GM19023 (cell line): ENCODE data around the gene PKIB.
"Not testable (repeated sequence)": the region's sequence is repeated elsewhere in the genome, so short reads cannot be mapped to it uniquely, and the experiment has no call there.

Experiments
- ATAC-seq: cut with Tn5 transposase; IDR thresholded peaks from one replicate; pipeline ENCODE4 v1.9.1; 2021; ENCODE audit warnings: mild to moderate bottlenecking, moderate library complexity; ENCODE audit not compliant: unreplicated experiment

The PKIB gene

DNA sequence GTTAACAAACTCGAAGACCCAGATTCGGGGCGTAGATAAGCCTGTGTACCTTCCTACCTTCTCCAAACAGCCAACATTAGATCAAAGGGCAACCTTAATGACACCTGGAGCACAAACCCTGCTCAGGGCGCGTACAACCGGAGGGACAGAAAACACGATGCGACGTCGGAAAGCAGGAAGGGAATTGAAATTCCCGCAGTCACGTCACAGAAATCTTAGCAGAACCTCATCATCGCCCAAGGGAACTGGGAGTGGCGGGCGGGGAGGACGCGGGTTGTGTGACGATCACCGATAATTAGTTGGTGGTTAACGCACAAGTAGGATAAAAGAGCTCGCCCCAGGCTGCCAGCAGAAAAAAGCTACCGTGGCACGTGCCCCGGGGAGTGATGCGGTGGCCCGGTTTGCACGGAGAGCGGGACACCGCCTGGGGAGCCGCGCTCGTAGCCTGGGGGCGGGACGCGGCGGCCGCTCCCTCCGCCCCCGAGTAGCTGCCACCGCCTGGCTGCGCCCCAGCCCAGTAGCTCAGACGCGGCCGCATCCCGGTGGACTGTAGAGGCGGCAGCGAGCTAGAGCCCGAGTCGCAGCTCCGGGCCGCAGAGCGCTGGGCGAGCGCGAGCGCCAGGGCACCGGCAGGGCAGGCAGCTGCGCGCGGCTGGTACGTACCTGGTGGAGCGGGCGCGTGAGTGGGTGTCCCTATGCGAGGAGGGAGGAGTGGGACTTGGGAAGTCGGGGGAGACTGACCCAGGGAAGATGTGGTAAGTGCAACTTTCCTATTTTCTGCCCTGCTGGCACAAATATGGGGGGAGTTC, at the start of gene PKIB:
PKIB (plus strand) TSS at position 525 of the 809 bp plus-strand sequence. CDS start 107,390 bp downstream, outside the sequence.
- peak; percentile 88 for ATAC-seq

- no peak for ATAC-seq
These were observed 46.7 kb upstream of the PKIB start for GRCh38 chr6:122563364-122564052.

- ATAC-seq: no peak
These were observed 46.0 kb upstream of the PKIB start for GRCh38 chr6:122564230-122564629.

GRCh38 chr6:122565708-122566107, 44.5 kb upstream of the PKIB start:
- no peak for ATAC-seq

DNA sequence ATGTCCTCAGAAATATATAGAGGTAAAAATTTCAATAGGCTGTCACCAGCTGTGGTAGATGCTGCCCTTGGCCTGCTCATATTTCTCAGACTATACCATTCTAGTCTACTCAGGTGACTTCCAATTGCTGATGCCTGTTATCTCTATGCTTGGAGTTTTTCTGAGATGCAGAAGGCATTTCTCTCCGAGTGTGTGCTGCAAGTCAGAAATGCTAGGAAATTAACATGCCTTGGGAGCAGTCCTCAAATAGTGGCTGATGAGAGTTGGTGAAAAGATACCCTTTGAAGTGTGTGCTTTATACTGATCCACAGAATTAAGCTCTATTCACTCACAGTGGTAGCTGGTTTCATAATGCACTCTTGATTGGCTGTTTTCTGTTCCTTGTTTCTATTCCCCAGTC, 43.2 kb upstream of the PKIB start:
- no peak for ATAC-seq

DNA sequence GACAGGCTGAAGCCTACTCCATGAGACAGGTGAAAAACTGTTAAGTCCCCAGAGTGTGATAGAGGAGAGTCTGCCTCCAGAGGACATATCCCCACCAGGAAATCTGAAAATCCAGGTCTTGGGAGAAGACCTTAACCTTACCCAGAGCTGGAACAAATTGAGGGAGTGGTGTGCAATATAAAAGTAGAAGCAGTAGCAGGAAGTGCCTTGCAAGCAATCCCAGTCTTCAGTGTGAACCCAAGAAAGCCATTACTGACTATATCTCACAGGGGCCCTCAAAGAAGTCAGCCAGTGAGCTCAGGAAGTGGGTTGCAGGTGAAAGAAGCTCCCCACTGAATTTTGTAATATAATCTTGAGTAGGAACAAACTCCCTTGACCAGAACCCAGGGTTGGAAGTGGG, 41.9 kb upstream of the PKIB start:
- ATAC-seq: no peak

DNA sequence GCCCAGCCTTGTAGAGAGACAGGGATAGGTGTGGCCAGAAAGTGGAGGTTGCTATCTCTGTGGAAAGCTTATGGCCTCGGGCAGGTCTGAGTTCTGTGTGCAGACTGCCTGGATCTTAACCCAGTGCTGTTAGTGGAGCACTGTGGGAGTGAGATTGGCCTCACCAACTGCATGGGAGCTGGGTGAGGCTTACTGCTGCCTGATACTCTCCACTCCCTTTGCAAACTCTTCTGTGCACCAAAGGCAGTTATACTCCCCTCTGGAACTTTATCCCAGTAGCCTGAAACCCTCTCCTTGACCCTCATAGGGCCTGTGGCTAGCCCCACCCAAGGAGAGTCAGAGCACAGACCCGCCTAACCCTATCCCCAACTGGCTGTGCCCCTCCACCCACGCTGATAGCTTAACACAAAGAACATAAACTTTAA, 41.4 kb upstream of the PKIB start:
- no peak for ATAC-seq

DNA sequence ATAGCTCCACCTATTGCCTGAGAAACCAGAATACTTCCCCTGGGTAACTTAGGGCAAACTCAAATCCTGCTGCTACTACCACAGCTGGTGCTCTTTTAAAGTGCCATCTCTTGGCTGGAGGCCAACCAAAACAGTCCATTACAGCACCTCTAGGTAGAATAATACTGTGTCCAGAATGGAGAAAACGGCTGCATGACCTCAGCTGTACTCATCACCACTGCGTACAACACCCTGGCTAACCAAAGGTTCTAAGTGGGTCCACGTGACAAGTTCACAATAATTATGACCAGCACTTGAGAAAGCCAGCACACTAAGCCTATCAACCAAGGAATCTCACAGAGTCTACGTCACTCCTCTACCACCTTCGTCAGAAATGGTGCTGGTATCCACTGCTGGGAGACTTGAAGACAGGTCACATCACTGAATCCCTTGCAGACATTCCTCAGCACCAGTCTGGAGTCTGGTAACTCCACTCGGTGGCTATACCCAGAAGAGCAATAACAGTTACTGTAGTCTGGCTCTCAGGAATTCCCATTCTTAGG, 40.9 kb upstream of the PKIB start:
- no peak for ATAC-seq

DNA sequence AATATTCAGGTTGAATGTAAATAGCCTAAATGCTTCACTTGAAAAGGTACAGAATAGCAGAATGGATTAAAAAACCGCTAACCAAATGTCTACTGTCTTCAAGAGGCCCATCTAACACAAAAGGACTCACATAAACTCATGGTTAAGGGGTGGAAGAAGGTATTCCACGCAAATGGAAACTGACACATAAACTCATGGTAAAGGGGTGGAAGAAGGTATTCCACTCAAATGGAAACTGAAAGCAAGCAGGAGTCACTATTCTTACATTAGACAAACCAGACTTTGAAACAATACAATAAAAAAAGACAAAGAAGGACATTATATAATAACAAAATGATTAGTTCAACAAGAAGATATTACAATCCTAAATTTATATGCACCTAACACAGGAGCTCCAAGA, 38.3 kb upstream of the PKIB start:
- ATAC-seq: no peak

- no peak for ATAC-seq
These were observed 33.3 kb upstream of the PKIB start for GRCh38 chr6:122576888-122577287.

DNA sequence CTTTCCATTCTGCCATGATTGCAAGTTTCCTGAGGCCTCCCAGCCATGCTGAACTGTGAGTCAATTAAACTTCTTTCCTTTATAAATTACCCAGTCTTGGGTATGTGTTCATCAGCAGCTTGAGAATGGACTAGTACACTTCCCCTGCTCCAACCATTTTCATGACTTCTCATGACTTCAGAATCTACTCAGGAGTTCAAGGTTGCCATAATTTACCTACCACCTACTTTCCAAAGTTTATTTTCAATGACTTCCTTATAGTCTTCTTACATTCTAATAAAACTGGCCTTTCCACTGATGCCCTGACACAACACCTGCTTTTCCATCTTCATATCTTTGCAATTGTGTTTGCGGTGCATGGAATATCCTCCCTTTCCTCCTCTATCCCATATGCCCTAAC, 31.2 kb upstream of the PKIB start:
- ATAC-seq: no peak

DNA sequence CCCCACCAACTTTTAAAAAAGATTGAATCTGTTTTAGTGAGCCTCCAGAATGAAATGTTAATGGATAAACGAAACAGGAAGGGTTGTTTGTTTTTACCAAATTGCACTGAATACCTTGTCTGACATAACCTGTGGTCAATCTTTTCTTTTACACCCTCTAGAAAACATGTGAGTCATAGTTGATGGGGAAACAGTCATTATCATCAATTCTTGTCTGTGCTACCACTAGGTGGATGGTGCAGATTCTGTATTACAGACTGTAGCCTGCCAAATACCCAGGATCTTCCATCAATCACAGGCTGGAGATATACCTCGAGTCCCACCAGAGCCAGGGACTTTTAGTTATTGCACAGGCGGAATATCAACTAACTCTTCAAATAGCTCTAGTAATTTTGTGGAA, 29.5 kb upstream of the PKIB start:
- no peak for ATAC-seq

DNA sequence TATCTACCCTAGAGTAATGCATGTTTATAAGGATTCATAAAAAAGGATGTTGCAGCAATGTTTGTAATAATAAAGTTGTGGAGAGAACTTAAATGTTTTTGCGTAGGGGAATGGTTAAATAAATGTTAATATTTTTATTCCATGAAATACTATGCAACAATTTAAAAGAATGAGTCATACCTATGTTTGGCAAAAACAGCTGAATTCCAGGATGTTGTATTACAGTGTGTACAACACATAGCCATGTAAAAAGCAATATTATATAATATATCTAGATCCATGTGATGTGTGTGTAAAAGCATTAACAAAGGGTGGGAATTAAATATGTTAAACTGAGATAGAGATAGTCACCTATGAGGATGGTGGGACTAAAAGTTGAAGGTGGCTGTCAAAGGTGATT, 21.1 kb upstream of the PKIB start:
- ATAC-seq: no peak

- not testable (repeated sequence) for ATAC-seq
These were observed 11.9 kb upstream of the PKIB start for GRCh38 chr6:122598295-122598694.

DNA sequence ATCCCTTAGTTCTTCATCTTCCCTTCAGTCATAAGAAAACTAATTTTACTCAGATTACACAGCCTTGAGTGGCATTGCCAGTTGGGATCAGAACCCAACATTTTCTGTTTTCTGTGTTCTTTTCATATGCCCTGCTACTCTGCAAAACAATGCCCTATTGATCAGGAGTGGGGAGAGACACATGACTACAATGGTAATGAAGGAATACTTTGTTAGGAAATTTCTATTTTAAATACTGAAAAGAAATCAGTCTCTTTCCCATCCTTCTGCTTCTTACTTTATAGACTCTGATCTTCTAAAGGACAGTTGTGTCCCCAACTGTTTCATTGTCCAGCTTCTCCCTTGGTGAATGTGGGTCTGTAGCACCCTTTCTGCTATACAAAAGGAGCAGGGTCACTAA, 5.5 kb upstream of the PKIB start:
- ATAC-seq: no peak

- peak; percentile 56 for ATAC-seq
These were observed 668 bp downstream of the PKIB start for GRCh38 chr6:122610690-122611455.

DNA sequence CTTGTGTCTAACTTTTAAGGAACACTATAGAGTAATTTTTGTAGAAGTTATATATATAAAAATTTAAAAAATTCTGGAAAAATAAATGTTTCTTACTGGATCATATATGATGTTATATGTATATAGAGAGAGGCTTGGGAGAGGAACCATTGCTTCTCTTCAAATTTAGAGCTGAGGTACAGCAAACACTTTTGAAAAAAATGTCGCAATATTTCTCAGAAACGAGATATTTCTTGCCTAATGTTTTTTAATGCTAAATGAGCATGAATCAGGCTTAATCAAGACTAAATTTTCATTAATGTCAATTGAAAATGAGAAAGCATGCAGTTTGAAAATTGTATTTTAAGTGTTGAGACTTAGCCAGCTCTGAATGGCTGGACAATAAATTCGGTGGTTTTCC, 2.6 kb downstream of the PKIB start:
- ATAC-seq: no peak

- ATAC-seq: no peak
These were observed 4.1 kb downstream of the PKIB start for GRCh38 chr6:122614303-122614702.

DNA sequence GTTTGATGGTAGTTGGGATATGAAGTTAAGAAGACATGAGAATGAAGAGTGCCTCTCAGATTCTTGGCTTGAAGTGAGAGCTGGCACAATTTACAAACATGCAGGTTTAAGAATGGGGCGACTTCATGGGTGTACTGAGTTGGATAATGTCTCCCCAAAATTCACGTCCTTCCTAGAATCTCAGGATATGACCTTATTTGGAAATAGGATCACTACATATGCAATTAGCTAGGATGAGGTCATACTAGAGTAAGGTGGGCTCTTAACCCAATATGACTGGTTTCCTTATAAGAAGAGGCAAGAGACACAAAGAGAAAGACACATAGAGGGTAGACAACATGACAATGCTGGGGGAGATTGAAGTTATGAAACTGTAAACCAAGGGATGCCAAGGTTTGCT, 5.2 kb downstream of the PKIB start:
- ATAC-seq: no peak

DNA sequence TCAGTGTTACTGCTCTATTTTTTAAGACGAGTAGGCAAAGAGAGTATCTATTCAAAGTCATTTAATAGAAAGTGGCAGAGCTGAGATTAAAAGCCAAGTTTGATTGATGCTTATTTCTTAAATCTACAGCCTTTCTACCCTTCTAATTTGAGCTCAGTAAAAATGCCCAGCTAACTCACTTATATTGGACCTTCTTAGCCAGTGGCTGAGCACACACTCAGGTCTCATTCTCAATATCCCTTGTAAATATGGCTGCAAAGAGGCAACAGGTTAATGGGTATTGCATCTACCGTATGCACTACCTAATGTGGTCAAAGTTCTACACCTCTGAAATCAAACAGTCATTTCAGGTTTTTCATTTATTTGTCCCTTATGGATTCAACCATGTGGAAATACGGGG, 6.7 kb downstream of the PKIB start:
- no peak for ATAC-seq

DNA sequence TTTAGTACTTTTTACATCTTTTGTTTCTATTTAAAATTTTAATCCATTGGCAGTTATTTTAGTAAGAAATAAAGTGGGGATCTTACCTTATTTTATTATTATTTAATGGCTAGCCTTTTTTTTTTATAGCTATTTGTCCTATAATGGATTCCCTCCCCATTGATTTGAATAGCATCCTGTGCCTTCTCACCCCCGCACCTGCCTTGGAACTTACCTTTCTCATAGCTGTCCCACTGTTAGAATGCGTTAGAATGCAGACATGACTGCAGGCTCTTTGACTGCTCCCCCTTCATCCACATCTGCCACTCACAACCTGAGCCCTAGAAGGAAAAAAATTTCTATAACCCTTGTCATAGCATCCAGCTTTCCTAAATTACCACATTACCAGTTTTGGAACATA, 9.1 kb downstream of the PKIB start:
- ATAC-seq: no peak
